ENCODE data around the gene HLA-DQA1.
"Not testable (repeated sequence)": the region's sequence is repeated elsewhere in the genome, so short reads cannot be mapped to it uniquely, and the experiment has no call there.

HLA-DQA1 gene

GRCh38 chr6:32635526-32636123, 1.6 kb upstream of the HLA-DQA1 start:
- TF ChIP-seq, protein P1, sequence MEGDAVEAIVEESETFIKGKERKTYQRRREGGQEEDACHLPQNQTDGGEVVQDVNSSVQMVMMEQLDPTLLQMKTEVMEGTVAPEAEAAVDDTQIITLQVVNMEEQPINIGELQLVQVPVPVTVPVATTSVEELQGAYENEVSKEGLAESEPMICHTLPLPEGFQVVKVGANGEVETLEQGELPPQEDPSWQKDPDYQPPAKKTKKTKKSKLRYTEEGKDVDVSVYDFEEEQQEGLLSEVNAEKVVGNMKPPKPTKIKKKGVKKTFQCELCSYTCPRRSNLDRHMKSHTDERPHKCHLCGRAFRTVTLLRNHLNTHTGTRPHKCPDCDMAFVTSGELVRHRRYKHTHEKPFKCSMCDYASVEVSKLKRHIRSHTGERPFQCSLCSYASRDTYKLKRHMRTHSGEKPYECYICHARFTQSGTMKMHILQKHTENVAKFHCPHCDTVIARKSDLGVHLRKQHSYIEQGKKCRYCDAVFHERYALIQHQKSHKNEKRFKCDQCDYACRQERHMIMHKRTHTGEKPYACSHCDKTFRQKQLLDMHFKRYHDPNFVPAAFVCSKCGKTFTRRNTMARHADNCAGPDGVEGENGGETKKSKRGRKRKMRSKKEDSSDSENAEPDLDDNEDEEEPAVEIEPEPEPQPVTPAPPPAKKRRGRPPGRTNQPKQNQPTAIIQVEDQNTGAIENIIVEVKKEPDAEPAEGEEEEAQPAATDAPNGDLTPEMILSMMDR (conservative IDR thresholded peaks at IDR 0.05; ENCODE audit: low read depth, low read length), result no peak
- DNase-seq (ENCODE audit: low read depth), result no peak

GRCh38 chr6:32637883-32638282, 677 bp downstream of the HLA-DQA1 start:
- DNase-seq (ENCODE audit: low read depth), result no peak
- TF ChIP-seq, protein P1 (conservative IDR thresholded peaks at IDR 0.05; ENCODE audit: low read depth, low read length), result no peak
- no peak overlapping the region for H3K4me3 ChIP-seq (ENCODE audit: low read depth, low read length)

More at GRCh38 chr6:32635526-32636123, 1.6 kb upstream of the HLA-DQA1 start:
- H3K4me3 ChIP-seq (ENCODE audit: low read depth, low read length), result no peak overlapping the region

- TF ChIP-seq, protein P1 (conservative IDR thresholded peaks at IDR 0.05; ENCODE audit: low read depth, low read length), result no peak
- DNase-seq (ENCODE audit: low read depth), result no peak
- H3K4me3 ChIP-seq (ENCODE audit: low read depth, low read length), result no peak overlapping the region
Observed at GRCh38 chr6:32638532-32639219, 1.5 kb downstream of the HLA-DQA1 start.

GRCh38 chr6:32639440-32640394, 2.5 kb downstream of the HLA-DQA1 start:
- H3K4me3 ChIP-seq (ENCODE audit: low read depth, low read length), result no peak overlapping the region
- DNase-seq (ENCODE audit: low read depth), result no peak
- TF ChIP-seq, protein P1 (conservative IDR thresholded peaks at IDR 0.05; ENCODE audit: low read depth, low read length), result no peak

DNA sequence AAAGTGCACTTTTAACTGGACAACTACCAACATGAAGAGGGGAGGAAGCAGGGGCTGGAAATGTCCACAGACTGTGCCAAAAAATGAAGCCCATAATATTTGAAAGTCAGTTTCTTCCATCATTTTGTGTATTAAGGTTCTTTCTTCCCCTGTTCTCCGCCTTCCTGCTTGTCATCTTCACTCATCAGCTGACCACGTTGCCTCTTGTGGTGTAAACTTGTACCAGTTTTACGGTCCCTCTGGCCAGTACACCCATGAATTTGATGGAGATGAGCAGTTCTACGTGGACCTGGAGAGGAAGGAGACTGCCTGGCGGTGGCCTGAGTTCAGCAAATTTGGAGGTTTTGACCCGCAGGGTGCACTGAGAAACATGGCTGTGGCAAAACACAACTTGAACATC, 3.9 kb downstream of the HLA-DQA1 start:
- TF ChIP-seq, protein P1 (conservative IDR thresholded peaks at IDR 0.05; ENCODE audit: low read depth, low read length), result no peak
- DNase-seq (ENCODE audit: low read depth), result no peak
- no peak overlapping the region for H3K4me3 ChIP-seq (ENCODE audit: low read depth, low read length)

- not testable (repeated sequence) for DNase-seq (ENCODE audit: low read depth); H3K4me3 ChIP-seq (ENCODE audit: low read depth, low read length)
Observed at GRCh38 chr6:32641785-32642719, 4.8 kb downstream of the HLA-DQA1 start.
